Hepatocyte (in vitro differentiated cells): Measurements from ENCODE around the gene PAPSS1. TPM values are rescaled to one million over a fixed set of nuclear protein-coding genes. Genes with fewer than 3 reads are reported as not detected.
A peak's percentile ranks its signal among the peaks of the same experiment; 100 is the strongest.
"Not testable (repeated sequence)": the region's sequence is repeated elsewhere in the genome, so short reads cannot be mapped to it uniquely, and the experiment has no call there.

Source experiments
- DNase-seq: peaks from one replicate; pipeline ENCODE4 v3.0.0-alpha.2; 2016; ENCODE audit warnings: low spot score
- H2AFZ ChIP-seq: fragments of 200-600 bp; sonication (generic); 2 replicates; pipeline ENCODE4 v1.6.0; 2016; ENCODE audit warnings: antibody characterized with exemption, mild to moderate bottlenecking
- H3K27ac ChIP-seq: fragments of 200-600 bp; sonication (generic); 2 replicates; pipeline ENCODE4 v1.5.1; 2016; ENCODE audit warnings: mild to moderate bottlenecking
- H3K27me3 ChIP-seq: fragments of 200-600 bp; sonication (generic); 2 replicates; pipeline ENCODE4 v1.6.1; 2016
- H3K36me3 ChIP-seq: fragments of 200-600 bp; sonication (generic); replicated peaks from 2 replicates; pipeline ENCODE4 v1.5.1; 2016; ENCODE audit warnings: low read depth; ENCODE audit not compliant: insufficient read depth
- H3K4me1 ChIP-seq: fragments of 200-600 bp; sonication (generic); 2 replicates; pipeline ENCODE4 v1.5.1; 2016; ENCODE audit warnings: mild to moderate bottlenecking, moderate library complexity; ENCODE audit not compliant: insufficient read depth
- H3K4me2 ChIP-seq: fragments of 200-600 bp; sonication (generic); 2 replicates; pipeline ENCODE4 v1.6.0; 2016
- H3K4me3 ChIP-seq: fragments of 200-600 bp; sonication (generic); 2 replicates; pipeline ENCODE4 v1.5.1; 2016; ENCODE audit warnings: mild to moderate bottlenecking
- H3K79me2 ChIP-seq: fragments of 200-600 bp; sonication (generic); 2 replicates; pipeline ENCODE4 v1.6.0; 2017; ENCODE audit warnings: mild to moderate bottlenecking
- H3K9me2 ChIP-seq: fragments of 200-600 bp; sonication (generic); replicated peaks from 2 replicates; pipeline ENCODE4 v1.6.0; 2017; ENCODE audit warnings: mild to moderate bottlenecking; ENCODE audit not compliant: insufficient read depth
- H3K9me3 ChIP-seq: fragments of 200-600 bp; sonication (generic); 2 replicates; pipeline ENCODE4 v1.5.1; 2016; ENCODE audit warnings: low read depth, mild to moderate bottlenecking
- H4K20me1 ChIP-seq: fragments of 200-600 bp; sonication (generic); 2 replicates; pipeline ENCODE4 v1.6.0; 2016; ENCODE audit warnings: mild to moderate bottlenecking; ENCODE audit not compliant: insufficient read depth, poor library complexity, severe bottlenecking
- EZH2 ChIP-seq: fragments of 200-600 bp; sonication (generic); IDR thresholded peaks from 2 replicates; pipeline ENCODE4 v1.6.1; 2016; ENCODE audit warnings: antibody characterized with exemption, mild to moderate bottlenecking, borderline replicate concordance
- EZH2phosphoT487 ChIP-seq: fragments of 200-600 bp; sonication (generic); IDR thresholded peaks from one replicate; pipeline ENCODE4 v1.6.1; 2018; ENCODE audit warnings: antibody characterized with exemption, mild to moderate bottlenecking, low read depth, moderate library complexity; ENCODE audit not compliant: unreplicated experiment, severe bottlenecking
- WGBS: methylation state at CpG from one replicate; pipeline ENCODE4 v1.1.6; 2016; ENCODE audit warnings: low lambda C conversion rate; ENCODE audit errors: missing lambda C conversion rate; 5-methylcytosine and 5-hydroxymethylcytosine counted together
- polyA plus RNA-seq: library from polyadenylated mRNA; unstranded; fragments of >200 nt; fragmentation: Nextera tagmentation; extraction: Ambion mirVana; gene quantifications from 2 replicates; pipeline ENCODE4 v1.2.1, GENCODE V29; 2016
- total RNA-seq: library from RNA; depleted of rRNA; stranded (reverse); fragments of >200 nt; gene quantifications from 2 replicates; pipeline ENCODE4 v1.2.3, GENCODE V29; 2014
- TF ChIP-seq, protein P1 (sequence below): fragments of 200-600 bp; sonication (generic); IDR thresholded peaks from 2 replicates; pipeline ENCODE4 v1.5.1; 2016; ENCODE audit warnings: antibody characterized with exemption, mild to moderate bottlenecking; ENCODE audit not compliant: poor library complexity

Gene PAPSS1
- total and polyA plus RNA-seq, 2 experiments from 2014 or later = 102 to 103 TPM

DNA sequence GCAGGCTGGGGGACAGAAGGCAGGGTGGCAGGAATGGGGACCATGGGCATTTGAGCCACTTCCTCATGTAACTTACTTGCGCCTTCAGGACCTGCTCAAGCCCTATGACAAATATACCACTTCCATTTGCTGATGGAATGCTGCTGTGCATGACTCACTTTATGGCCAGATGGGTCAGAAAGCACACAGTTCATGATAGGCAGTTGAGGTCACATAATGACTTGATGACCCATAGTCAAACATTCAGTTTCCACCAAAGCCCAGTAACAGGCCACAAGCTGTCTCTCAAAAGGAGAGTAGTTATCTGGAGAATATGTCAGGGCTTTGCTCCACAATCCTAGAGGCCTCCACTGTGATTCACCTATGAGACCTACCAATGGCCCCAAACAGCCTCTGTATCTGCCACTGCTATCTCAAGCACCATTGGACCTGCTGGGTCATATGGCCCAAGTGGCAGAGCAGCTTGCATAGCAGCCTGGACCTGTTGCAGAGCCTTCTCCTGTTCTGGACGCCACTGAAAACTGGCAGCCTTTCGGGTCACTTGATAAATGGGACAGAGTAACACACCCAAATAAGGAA lies 5.3 kb upstream of the PAPSS1 start:
- Histone ChIP-seq H3K9me2 (no peaks in the 10 kb centered on the region), H3K4me3 (no peak overlapping the region), H3K4me1 (no peaks in the 10 kb centered on the region), H3K27ac (peak overlapping the region; percentile 60), H3K79me2 (no peaks in the 10 kb centered on the region), H3K4me2 (no peak overlapping the region), H3K27me3 (no peaks in the 10 kb centered on the region), H2AFZ (no peak overlapping the region), H4K20me1 (no peaks in the 10 kb centered on the region), H3K36me3 (no peaks in the 10 kb centered on the region), H3K9me3 (no peaks in the 10 kb centered on the region)
- DNase-seq = peak; percentile 45
- TF ChIP-seq, protein P1, sequence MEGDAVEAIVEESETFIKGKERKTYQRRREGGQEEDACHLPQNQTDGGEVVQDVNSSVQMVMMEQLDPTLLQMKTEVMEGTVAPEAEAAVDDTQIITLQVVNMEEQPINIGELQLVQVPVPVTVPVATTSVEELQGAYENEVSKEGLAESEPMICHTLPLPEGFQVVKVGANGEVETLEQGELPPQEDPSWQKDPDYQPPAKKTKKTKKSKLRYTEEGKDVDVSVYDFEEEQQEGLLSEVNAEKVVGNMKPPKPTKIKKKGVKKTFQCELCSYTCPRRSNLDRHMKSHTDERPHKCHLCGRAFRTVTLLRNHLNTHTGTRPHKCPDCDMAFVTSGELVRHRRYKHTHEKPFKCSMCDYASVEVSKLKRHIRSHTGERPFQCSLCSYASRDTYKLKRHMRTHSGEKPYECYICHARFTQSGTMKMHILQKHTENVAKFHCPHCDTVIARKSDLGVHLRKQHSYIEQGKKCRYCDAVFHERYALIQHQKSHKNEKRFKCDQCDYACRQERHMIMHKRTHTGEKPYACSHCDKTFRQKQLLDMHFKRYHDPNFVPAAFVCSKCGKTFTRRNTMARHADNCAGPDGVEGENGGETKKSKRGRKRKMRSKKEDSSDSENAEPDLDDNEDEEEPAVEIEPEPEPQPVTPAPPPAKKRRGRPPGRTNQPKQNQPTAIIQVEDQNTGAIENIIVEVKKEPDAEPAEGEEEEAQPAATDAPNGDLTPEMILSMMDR = no peak
- TF ChIP-seq EZH2 (no peak), EZH2phosphoT487 (no peak)
- 84% methylated on average over 3 of the region's 3 CpGs for WGBS

DNA sequence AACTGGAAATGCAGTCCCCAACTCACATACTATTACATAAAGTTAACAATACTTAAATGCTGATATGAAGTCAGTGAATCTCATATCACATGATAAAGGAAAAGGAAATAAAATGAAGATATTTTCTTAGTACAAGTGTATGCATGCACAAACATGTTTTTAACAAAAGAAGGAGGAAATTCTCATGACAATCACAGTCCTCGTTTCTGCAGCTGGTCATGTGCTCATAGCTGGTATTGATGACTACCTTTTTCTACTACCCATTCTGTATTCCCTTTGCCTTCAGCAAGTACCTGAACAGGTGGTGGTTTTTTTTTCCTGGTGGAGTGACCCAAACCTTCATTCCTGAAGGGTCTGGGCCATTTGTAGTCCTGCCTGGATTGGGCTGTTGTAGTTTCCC lies 3.3 kb upstream of the PAPSS1 start:
- not testable (repeated sequence) for H3K4me3 ChIP-seq, H2AFZ ChIP-seq, H3K4me2 ChIP-seq, H3K9me3 ChIP-seq, H3K27me3 ChIP-seq, H3K36me3 ChIP-seq, H3K9me2 ChIP-seq, H3K79me2 ChIP-seq, H4K20me1 ChIP-seq, H3K27ac ChIP-seq, DNase-seq, H3K4me1 ChIP-seq
- WGBS = 81% methylated on average over 1 of the region's 1 CpG

DNA sequence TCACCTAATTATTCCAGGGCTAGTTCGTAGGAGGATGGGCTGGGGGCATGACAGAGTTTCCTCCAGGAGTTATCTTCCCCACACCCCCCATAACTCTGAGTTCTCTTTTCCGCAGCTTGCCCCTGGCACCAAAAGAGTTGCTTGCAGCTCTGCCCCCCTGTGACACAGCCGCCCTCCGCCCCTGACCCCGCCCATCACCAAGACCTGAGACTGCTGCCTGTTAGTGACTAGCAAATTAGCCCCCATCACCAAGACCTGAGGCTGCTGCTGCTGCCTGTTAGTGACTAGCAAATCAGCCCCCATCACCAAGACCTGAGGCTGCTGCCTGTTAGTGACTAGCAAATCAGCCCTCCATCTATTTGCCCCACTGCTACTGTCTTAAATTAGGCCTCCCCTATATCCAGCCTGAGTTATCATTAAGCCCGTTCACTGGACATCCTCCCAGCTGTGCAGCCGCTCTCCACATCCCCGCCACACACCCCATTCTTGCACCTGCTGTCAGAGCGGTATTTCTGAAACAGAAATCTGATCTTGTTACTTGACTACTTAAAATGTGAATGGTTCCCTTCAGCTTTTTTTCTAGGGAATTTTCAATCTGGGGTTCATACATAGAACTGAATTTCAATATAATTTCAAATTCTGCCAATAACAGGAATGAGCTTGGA lies 1.5 kb upstream of the PAPSS1 start:
- peak; percentile 22 for DNase-seq
- peak overlapping the region; percentile 91 for H2AFZ ChIP-seq
- TF ChIP-seq EZH2 = no peak
- TF ChIP-seq, protein P1 = no peak
- no peak for TF ChIP-seq EZH2phosphoT487
- WGBS = 45% methylated on average over 9 of the region's 9 CpGs
- no peaks in the 10 kb centered on the region for H3K9me3 ChIP-seq
- no peaks in the 10 kb centered on the region for H3K36me3 ChIP-seq
- H3K27me3 ChIP-seq = no peaks in the 10 kb centered on the region
- peak overlapping the region; percentile 56 for H3K4me3 ChIP-seq
- peak overlapping the region; percentile 83 for H3K4me2 ChIP-seq
- peaks cover 18% of the 10 kb centered on the region for H3K4me1 ChIP-seq
- peak overlapping the region; percentile 95 for H3K27ac ChIP-seq
- no peaks in the 10 kb centered on the region for H3K9me2 ChIP-seq
- H3K79me2 ChIP-seq = peaks cover 24% of the 10 kb centered on the region
- no peaks in the 10 kb centered on the region for H4K20me1 ChIP-seq

DNA sequence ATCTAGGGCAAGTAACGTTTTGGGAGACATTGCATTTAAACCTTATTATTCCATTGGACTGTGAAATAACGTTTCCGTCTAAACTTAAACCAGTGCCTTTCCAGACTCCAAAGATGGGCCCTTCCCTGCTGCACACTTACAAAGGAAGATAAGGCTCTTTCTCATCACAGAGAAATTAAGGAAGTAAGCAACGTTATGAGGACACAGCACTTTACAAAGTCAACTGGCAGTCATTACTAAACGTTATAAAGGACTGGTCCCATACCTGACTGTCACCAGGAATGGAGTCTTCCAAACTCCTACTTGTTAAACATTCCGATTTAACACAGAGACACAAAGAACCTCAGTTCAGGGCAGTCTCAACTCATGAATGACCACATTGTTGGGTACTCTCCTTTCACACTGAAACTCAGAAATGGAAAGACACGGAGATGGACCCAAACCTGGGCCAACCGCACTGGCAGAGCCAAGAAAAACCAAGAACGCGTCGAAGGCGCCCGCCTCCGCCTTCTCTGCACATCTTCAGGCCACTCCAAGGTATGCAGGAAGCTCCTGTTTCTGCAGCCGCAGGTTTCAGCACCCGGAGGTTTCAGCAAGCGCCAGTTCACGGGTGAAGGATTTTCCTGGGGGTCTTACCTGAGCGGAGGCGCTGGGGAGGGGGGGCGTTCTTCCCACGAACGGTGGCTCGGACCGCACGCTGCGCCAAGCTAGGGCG lies 670 bp downstream of the PAPSS1 start:
- Histone ChIP-seq H3K27ac (peak overlapping the region; percentile 86), H3K9me3 (no peaks in the 10 kb centered on the region), H4K20me1 (no peaks in the 10 kb centered on the region), H3K4me2 (peak overlapping the region; percentile 71), H3K27me3 (no peaks in the 10 kb centered on the region), H3K4me1 (peaks cover 18% of the 10 kb centered on the region), H2AFZ (peak overlapping the region; percentile 54), H3K4me3 (peak overlapping the region; percentile 56), H3K36me3 (no peaks in the 10 kb centered on the region), H3K79me2 (peaks cover 46% of the 10 kb centered on the region), H3K9me2 (no peaks in the 10 kb centered on the region)
- WGBS = 2% methylated on average over 23 of the region's 28 CpGs
- TF ChIP-seq EZH2 = no peak
- TF ChIP-seq EZH2phosphoT487 = no peak
- TF ChIP-seq, protein P1 = no peak
- no peak for DNase-seq
